Measurements from ENCODE around the gene TNMD. TPM values are rescaled to one million over a fixed set of nuclear protein-coding genes. Genes with fewer than 3 reads are reported as not detected.

The TNMD gene
- not detected in 5 replicates for total RNA-seq (2022; extraction: Qiagen RNA extraction; ENCODE audit: low read depth)

GRCh38 chrX:100584611-100585010, at the start of gene TNMD:
TNMD (plus strand) TSS chrX:100584936; CDS start chrX:100585019, 83 bp downstream.

GRCh38 chrX:100636321-100636991, 51.7 kb downstream of the TNMD start, which contains the start of gene TSPAN6:
TSPAN6 (minus strand) TSS chrX:100636806; CDS start chrX:100636694, 112 bp downstream.

GRCh38 chrX:100643956-100644860, 59.5 kb downstream of the TNMD start, which contains the start of gene SRPX2:
SRPX2 (plus strand) TSS chrX:100644199; CDS start chrX:100646323, 2,124 bp downstream.

Other genes starting within 250 kb of the TNMD start
- gene PCDH19, start 174.7 kb upstream of the TNMD start, total RNA-seq (2022; extraction: Qiagen RNA extraction; ENCODE audit: low read depth), result 0.01 to 0.06 TPM (median 0.02 TPM) in 3 of 5 replicates, not detected in the others
- gene TSPAN6, start 51.9 kb downstream of the TNMD start, total RNA-seq (2022; extraction: Qiagen RNA extraction; ENCODE audit: low read depth), result 22.4 to 45.6 TPM (median 40.9 TPM) in 5 replicates
- 2.0 to 3.5 TPM (median 2.9 TPM) in 5 replicates for gene SRPX2, start 59.3 kb downstream of the TNMD start, total RNA-seq (2022; extraction: Qiagen RNA extraction; ENCODE audit: low read depth)
- 1.9 to 2.6 TPM (median 2.2 TPM) in 5 replicates for gene SYTL4, start 147.2 kb downstream of the TNMD start, total RNA-seq (2022; extraction: Qiagen RNA extraction; ENCODE audit: low read depth)
- 31.3 to 35.5 TPM (median 32.4 TPM) in 5 replicates for gene CSTF2, start 235.5 kb downstream of the TNMD start, total RNA-seq (2022; extraction: Qiagen RNA extraction; ENCODE audit: low read depth)

Measured in A549 treated with RU486 at 1 μM for 4 hours (cell line).